Diencephalon (tissue), 1 donor: ENCODE results near the gene PLSCR2. TPM values are rescaled to one million over a fixed set of nuclear protein-coding genes. Genes with fewer than 3 reads are reported as not detected.

ENCODE experiments used
- total RNA-seq: library from RNA; depleted of rRNA; stranded (reverse); fragments of >200 nt; gene quantifications from one replicate; pipeline ENCODE4 v1.2.3, GENCODE V29; 2014

PLSCR2 gene
- total RNA-seq = not detected

GRCh38 chr3:146469150-146470017, at the start of gene PLSCR2:
PLSCR2 (minus strand) TSS chr3:146469561; CDS start chr3:146459904, 9,657 bp downstream.

Other genes starting within 250 kb of the PLSCR2 start
- gene PLSCR4, start 218.5 kb downstream of the PLSCR2 start, total RNA-seq = 30.2 TPM
- 16.6 TPM for gene PLSCR1, start 75.0 kb upstream of the PLSCR2 start, total RNA-seq
- 3.0 TPM for gene PLSCR5, start 135.8 kb upstream of the PLSCR2 start, total RNA-seq